Stimulated activated CD4-positive, alpha-beta T cell treated with anti-CD3 and anti-CD28 coated beads, Interleukin-12 subunit alpha, Interleukin-12 subunit beta, amount 100 ng/mL, for 4 hours (primary cell): ENCODE measurements around the gene MRPL40.
A peak's percentile ranks its signal among the peaks of the same experiment; 100 is the strongest.

Source experiments
- DNase-seq: peaks from one replicate; pipeline ENCODE4 v3.0.0-alpha.2; 2020

Gene MRPL40

GRCh38 chr22:19432133-19432851 lies at the start of gene MRPL40:
Gene MRPL40, plus strand, starts transcription at chr22:19432545. Its CDS starts 10 bp downstream, at chr22:19432555.
- peak; percentile 91 for DNase-seq

DNA sequence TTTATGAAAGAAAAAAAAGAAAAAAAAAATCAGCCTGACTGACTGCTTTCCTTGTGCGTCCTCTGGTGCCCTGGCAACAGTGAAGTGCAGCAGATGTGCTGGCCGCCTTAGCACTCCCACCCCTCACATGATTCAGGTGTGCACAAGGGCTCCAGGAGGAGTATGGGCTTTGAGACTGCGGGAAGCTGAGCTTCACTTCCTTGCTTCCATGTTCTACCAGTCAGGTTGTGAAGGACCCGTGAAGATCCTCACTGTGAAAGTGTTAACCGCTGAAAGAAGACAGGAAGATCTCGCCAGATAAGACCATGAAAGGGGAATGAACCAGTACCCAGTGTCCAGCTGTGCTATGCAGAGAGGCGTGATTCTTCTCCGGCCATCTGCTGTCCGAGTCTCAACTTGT lies 49.1 kb upstream of the MRPL40 start:
- DNase-seq, result no peak

DNA sequence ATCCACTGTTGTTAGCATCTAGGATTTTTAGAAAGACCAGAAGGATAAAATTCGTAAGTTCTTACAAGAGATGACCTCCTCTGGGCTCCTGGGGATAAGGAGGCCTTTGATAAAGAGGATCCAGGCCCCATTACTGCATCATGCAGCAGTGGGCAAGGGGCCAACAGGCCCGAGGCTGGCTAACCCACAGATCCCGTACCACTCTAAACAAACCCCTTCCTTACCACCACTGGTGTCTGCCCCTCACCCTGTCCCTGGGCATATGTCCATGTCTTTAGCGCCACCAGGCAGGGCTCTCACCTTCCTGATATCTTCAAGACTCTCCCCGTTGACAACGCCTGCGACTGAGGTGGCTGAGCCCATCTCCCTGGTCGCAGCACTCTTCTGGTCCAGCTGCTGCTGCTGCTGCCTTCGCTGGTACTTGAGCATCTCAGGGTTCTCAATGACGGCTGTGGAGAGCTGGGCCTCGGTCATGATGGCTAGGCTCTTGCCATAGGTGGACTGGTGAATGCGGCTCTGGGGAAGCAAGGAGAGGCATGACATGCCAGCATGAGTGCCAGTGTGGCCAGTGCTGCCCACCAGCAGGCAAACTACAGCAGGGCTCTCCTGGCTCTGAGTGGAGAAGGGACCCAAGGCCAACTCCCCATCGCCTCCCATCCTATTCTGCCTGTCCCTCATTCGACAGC lies 47.0 kb upstream of the MRPL40 start:
- DNase-seq, result no peak

GRCh38 chr22:19386248-19386647 lies 46.1 kb upstream of the MRPL40 start:
- DNase-seq, result no peak

DNA sequence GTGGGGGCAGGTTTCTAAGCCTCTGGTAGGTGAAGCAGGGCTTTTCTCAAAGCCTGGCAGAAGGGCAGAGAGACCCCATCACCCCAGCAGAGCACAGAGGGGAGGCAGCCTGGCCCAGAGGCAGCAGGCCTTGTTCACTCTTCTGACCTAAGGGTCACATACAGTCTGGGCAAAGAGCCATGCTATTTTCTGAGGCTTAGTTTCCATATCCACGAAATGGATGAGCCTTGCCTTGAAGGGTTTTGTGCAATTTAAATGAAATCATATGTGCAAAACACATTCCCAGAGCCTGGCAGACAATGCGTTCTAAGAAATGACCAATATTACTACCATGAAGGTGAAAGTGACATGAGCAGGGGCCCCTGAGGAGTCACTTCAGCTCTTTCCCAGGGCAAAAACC lies 45.3 kb upstream of the MRPL40 start:
- DNase-seq, result no peak

GRCh38 chr22:19387575-19387974 lies 44.8 kb upstream of the MRPL40 start:
- no peak for DNase-seq

- no peak for DNase-seq
Measured at GRCh38 chr22:19393704-19394103, 38.6 kb upstream of the MRPL40 start.

DNA sequence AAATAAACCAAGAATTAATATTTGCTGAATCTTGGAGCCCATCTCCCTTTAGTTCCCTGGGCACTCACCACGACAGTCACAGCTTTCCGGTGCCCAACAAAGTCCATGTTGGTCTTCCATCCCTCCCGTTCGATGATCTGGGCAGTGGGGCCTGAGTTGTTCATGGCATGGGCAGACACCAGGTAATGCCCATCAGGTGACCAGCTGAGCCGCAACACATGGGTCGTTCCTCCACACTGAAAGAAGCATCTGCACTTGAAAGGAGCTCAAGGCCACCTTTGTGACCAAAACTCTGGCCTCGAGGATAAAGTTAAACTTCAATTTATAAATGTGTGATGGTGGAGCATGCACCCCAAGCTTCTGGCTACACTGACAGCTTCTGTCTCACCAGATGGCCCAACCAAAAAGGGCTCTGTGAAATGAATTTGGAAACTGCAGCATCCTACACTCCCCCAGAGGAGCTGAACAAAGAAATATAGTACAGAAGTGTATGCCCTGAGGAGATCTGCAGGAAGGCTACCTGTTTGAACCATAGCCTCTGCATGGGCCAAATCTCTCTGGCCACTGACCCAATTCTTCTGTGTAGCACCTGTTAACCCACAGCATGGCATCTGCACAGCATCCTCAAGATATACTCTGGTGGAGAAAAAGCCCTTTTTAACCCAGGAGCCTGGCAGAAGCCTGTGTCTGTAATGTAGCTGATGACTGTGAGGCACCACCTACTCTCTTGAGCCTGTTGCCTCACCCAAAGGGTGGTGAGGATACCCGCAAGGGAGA lies 37.9 kb upstream of the MRPL40 start:
- no peak for DNase-seq

DNA sequence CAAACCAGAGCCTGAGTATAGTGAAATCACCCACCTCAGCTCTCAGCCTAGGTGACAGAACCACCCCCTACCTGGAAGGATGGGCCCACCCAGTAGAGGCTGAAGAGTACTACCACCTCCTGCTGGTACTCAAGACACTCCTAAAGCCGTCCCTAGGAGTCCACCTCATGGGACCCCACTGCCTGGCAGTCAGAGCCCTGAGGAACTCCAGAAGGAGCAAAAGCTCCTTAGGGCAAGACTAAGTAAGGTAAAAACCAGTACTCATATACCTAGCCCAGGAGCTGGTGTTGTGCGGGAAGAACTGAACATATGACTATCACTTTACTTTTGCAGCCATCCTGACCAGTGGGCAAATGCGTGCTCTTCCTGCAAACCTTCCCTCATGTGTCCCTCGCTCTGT lies 37.1 kb upstream of the MRPL40 start:
- no peak for DNase-seq

GRCh38 chr22:19396561-19396933 lies 35.8 kb upstream of the MRPL40 start:
- no peak for DNase-seq

GRCh38 chr22:19396934-19397733 lies 35.2 kb upstream of the MRPL40 start:
- DNase-seq, result no peak

GRCh38 chr22:19397734-19398104 lies 34.6 kb upstream of the MRPL40 start:
- DNase-seq, result no peak

- DNase-seq, result no peak
Measured at GRCh38 chr22:19398206-19398605, 34.1 kb upstream of the MRPL40 start.

GRCh38 chr22:19398652-19399051 lies 33.7 kb upstream of the MRPL40 start:
- no peak for DNase-seq

DNA sequence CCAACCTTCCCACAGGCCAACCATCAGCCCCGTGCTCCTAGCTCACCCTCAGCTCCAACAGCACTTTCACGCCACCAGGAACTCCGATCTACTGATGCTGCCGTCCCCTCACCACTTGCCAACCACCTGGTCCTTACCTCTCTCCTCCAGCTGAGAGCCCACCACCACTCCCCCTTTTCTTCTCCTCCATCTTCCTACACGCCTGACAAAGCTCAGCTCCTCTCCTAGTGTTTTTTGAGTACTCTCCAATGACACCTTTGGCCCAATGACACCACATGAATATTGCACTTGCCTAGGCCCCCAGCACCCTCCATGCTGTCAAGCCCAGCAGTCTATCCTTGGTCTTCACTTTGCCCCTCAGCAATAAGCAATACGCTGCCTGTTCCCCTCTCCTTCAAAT lies 31.5 kb upstream of the MRPL40 start:
- no peak for DNase-seq

GRCh38 chr22:19401483-19401882 lies 30.9 kb upstream of the MRPL40 start:
- DNase-seq, result no peak

DNA sequence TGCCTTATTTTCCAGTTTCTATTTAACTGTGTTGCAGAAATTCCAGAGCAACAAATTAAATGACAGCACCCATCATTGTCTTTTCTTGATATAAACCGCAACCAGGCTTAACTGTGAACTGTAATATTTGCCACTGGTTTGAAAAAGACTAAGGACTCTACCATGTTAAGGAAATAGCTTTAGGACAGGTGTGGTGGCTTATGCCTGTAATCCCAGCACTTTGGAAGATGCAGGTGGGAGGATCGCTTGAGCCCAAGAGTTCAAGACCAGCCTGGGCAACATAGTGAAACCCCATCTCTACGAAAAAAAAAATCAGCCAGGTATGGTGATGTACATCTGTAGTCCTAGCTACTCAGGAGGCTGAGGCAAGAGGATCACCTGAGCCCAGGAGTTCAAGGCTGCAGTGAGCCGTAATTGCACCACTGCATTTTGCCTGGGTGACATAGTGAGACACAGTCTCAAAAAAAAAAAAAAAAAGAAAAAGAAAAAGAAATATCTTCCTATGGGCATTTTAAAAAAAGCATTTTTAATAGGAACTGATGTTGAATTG lies 29.6 kb upstream of the MRPL40 start:
- no peak for DNase-seq

DNA sequence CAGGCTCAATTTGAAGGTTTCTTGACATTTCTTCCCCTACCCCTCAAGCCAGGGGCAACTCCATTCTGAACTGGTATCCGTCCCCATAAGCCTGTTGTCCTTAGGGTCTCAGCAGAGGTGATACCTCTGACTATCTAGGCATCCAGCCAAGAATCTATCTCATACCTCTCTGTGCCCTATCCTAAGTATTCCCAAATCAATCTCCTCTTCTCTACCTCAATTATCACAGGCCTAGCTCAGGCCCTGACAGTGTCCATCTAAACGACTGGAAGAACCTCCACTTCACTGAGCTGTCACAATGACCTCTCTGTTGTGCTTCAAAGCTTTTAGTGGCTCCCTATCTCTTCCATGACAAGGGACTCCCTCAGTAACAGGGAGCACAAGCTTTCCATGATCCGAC lies 27.7 kb upstream of the MRPL40 start:
- DNase-seq, result no peak

DNA sequence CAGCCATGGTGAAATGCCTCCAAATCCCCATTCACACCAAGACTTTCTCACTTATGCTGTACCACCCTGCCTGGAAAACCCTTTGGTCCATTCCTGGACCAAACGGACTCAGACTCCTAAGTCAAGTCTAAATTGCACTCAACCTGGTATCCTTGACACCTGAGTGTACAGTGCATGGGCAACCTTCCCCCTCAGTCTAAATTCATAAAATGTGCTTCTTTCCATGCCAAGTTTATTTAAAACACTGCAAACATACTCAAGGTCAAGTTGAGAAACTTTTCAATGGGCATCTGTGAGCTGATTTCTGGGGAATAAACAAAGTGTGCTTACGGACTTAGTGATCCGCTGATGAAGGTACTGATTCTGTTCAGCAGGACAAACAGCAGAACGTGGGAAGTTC lies 27.2 kb upstream of the MRPL40 start:
- no peak for DNase-seq

GRCh38 chr22:19405652-19406051 lies 26.7 kb upstream of the MRPL40 start:
- no peak for DNase-seq

GRCh38 chr22:19406281-19406811 lies 26.0 kb upstream of the MRPL40 start:
- DNase-seq, result no peak

GRCh38 chr22:19406846-19407245 lies 25.5 kb upstream of the MRPL40 start:
- no peak for DNase-seq
